ENCODE measurements around the gene ADRA2C.

The ADRA2C gene

GRCh38 chr4:3735196-3735595, 31.0 kb upstream of the ADRA2C start:
- no peak for DNase-seq (ENCODE audit: low read depth)
- no peak overlapping the region for H3K4me3 ChIP-seq (ENCODE audit: low read depth, low read length)
- TF ChIP-seq, protein P1, sequence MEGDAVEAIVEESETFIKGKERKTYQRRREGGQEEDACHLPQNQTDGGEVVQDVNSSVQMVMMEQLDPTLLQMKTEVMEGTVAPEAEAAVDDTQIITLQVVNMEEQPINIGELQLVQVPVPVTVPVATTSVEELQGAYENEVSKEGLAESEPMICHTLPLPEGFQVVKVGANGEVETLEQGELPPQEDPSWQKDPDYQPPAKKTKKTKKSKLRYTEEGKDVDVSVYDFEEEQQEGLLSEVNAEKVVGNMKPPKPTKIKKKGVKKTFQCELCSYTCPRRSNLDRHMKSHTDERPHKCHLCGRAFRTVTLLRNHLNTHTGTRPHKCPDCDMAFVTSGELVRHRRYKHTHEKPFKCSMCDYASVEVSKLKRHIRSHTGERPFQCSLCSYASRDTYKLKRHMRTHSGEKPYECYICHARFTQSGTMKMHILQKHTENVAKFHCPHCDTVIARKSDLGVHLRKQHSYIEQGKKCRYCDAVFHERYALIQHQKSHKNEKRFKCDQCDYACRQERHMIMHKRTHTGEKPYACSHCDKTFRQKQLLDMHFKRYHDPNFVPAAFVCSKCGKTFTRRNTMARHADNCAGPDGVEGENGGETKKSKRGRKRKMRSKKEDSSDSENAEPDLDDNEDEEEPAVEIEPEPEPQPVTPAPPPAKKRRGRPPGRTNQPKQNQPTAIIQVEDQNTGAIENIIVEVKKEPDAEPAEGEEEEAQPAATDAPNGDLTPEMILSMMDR (IDR thresholded peaks at IDR 0.05; ENCODE audit: low read depth, low read length, missing control alignments) = no peak

GRCh38 chr4:3736290-3736689, 29.9 kb upstream of the ADRA2C start:
- DNase-seq (ENCODE audit: low read depth) = no peak
- TF ChIP-seq, protein P1 (IDR thresholded peaks at IDR 0.05; ENCODE audit: low read depth, low read length, missing control alignments) = no peak
- no peak overlapping the region for H3K4me3 ChIP-seq (ENCODE audit: low read depth, low read length)

- DNase-seq (ENCODE audit: low read depth) = no peak
- TF ChIP-seq, protein P1 (IDR thresholded peaks at IDR 0.05; ENCODE audit: low read depth, low read length, missing control alignments) = no peak
- H3K4me3 ChIP-seq (ENCODE audit: low read depth, low read length) = no peak overlapping the region
Observed at GRCh38 chr4:3736806-3737205, 29.4 kb upstream of the ADRA2C start.

DNA sequence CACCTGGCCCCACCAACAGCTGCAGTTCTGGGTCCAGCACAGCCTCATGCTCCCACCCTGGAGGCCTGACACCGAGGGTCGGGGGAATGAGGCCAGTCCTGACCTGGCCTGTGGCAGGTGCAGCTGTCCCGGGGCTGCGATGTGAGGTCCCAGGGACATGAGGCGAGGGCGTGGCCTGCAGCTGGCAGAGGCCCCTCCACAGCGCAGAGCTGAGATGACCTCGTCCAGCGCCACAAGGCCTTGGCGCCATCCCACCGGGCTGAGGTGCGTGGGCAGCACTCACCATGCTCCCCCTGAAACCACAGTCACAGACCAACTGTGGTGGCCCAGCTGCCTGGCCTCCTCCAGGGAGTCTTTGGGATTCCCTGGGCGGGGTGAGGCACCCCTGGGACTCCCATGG, 26.6 kb upstream of the ADRA2C start:
- TF ChIP-seq, protein P1 (IDR thresholded peaks at IDR 0.05; ENCODE audit: low read depth, low read length, missing control alignments) = no peak
- H3K4me3 ChIP-seq (ENCODE audit: low read depth, low read length) = no peak overlapping the region
- no peak for DNase-seq (ENCODE audit: low read depth)

GRCh38 chr4:3740256-3740655, 25.9 kb upstream of the ADRA2C start:
- TF ChIP-seq, protein P1 (IDR thresholded peaks at IDR 0.05; ENCODE audit: low read depth, low read length, missing control alignments) = no peak
- no peak for DNase-seq (ENCODE audit: low read depth)
- no peak overlapping the region for H3K4me3 ChIP-seq (ENCODE audit: low read depth, low read length)

DNA sequence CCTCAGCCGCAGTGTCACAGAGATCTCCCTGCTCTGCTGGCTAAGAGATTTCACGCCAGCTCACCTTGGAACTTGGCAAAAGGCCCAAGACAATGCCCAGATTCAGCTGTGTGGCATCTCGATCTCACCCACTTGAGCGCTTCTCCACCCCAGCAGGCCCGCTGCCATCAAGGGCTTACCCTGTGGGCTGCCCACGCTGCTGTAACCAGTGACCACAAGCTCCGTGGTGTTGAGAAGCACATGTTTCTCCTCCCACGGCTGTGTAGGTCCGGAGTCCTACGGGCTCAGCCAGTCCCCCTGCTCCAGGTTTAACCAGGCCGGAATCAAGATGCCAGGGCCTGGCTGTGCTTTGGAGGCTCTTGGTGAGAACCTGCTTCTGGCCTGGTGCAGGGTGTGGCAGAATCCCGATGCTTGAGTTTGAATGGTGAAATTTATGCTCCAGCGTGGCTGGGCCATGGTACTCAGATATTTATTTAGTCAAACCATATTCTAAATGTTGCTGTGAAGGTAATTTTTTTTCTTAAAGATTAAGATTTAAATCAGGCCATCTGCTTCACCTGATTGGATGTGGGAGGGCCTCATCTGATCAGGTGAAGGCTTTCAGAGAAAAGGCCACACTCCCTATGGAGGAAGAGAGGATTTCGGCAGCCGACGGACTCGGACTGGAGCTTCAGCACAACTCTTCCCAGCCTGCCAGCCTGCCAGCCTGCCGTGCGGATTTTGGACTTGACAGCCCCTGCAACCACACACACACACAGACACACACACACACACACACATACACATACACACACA, 24.8 kb upstream of the ADRA2C start:
- no peak for DNase-seq (ENCODE audit: low read depth)
- no peak overlapping the region for H3K4me3 ChIP-seq (ENCODE audit: low read depth, low read length)
- TF ChIP-seq, protein P1 (IDR thresholded peaks at IDR 0.05; ENCODE audit: low read depth, low read length, missing control alignments) = no peak

DNA sequence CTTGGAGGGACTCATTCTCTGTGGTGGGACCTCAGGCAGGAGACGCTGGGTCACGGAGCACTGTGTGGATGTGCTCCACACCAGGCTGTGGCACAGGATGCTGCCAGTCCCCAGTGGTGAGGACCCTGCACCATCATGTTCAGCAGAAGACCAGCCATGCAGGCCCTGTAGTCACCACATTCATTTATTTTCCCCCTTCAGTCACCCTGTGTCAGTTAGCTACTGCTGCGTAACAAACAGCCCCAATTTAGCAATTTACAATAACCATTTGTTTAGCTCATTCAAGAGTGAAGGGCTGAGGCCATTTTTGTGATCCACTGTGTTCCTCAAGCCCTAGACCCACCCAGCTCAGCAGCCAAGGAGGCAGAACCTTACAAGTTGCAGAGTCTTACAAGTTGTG, 23.6 kb upstream of the ADRA2C start:
- DNase-seq (ENCODE audit: low read depth) = no peak
- H3K4me3 ChIP-seq (ENCODE audit: low read depth, low read length) = no peak overlapping the region
- TF ChIP-seq, protein P1 (IDR thresholded peaks at IDR 0.05; ENCODE audit: low read depth, low read length, missing control alignments) = no peak

All from GM12864 (cell line).